ENCODE data around the gene LIMS1.
"Not testable (repeated sequence)": the region's sequence is repeated elsewhere in the genome, so short reads cannot be mapped to it uniquely, and the experiment has no call there.

DNA sequence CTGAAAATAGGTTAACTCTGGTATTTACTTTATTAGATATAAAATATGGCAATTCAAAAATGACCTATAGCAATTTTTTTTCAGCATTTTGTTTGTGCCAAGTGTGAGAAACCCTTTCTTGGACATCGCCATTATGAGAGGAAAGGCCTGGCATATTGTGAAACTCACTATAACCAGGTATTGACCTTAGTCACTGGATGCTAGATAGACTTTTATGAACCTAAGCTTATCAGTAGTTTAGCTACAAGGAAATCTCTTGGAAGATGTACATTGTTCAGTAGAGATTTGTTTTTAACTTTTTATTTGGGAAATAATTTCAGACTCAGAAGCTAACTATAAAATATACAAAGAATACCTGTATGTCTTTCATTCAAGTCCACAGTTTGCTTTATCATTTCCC is 142.3 kb downstream of the LIMS1 start:
- TF ChIP-seq, protein P1, sequence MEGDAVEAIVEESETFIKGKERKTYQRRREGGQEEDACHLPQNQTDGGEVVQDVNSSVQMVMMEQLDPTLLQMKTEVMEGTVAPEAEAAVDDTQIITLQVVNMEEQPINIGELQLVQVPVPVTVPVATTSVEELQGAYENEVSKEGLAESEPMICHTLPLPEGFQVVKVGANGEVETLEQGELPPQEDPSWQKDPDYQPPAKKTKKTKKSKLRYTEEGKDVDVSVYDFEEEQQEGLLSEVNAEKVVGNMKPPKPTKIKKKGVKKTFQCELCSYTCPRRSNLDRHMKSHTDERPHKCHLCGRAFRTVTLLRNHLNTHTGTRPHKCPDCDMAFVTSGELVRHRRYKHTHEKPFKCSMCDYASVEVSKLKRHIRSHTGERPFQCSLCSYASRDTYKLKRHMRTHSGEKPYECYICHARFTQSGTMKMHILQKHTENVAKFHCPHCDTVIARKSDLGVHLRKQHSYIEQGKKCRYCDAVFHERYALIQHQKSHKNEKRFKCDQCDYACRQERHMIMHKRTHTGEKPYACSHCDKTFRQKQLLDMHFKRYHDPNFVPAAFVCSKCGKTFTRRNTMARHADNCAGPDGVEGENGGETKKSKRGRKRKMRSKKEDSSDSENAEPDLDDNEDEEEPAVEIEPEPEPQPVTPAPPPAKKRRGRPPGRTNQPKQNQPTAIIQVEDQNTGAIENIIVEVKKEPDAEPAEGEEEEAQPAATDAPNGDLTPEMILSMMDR (IDR thresholded peaks at IDR 0.05 in 8 of 11, conservative IDR thresholded peaks at IDR 0.05 in 3 of 11): not testable (repeated sequence)
- TF ChIP-seq POLR2AphosphoS5 (IDR thresholded peaks at IDR 0.05): not testable (repeated sequence)
